LNCAP (cell line): ENCODE data around the gene CUEDC1.

Source experiments
- TF ChIP-seq, protein P1 (sequence below): fragments of 450-650 bp; IDR thresholded peaks from 2 replicates; pipeline ENCODE4 v1.5.1; 2017; ENCODE audit warnings: mild to moderate bottlenecking

The CUEDC1 gene

DNA sequence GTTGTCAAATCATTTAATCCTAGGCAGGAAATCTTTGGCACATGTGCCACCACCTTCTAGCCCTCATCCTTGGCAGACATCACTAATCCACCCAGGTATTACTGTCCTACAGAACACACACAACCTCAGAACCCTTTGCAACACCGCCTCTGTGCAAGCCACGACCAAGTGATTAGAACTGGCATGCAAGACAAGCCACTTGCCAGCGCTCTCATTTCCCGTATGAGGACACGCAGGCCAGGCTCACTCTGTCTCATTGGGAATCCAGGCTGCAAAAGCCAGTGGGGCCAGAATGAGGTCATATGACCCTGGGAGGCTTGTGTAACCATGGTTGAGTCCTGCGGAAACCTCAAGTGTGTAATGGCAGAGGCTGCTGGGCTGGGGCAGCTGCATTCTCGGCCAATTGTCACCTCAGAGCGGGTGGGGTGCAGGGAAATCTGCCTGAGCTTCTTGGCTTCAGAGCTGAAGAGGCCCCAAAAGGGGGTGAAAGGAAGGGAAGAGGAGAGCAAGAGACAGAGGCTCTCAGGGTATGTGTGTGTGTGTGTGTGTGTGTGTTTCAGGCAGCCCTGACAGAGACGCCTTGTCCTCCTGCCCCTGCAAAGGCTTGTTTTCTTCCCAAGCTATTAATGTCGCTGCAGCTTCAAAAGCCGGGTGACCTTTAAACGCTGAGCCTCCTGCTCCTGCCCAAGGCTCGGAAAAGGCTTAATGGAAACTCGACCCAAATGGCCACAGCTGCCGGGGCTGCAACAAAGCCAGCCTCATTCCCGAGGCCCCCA lies 62.2 kb downstream of the CUEDC1 start:
- TF ChIP-seq, protein P1, sequence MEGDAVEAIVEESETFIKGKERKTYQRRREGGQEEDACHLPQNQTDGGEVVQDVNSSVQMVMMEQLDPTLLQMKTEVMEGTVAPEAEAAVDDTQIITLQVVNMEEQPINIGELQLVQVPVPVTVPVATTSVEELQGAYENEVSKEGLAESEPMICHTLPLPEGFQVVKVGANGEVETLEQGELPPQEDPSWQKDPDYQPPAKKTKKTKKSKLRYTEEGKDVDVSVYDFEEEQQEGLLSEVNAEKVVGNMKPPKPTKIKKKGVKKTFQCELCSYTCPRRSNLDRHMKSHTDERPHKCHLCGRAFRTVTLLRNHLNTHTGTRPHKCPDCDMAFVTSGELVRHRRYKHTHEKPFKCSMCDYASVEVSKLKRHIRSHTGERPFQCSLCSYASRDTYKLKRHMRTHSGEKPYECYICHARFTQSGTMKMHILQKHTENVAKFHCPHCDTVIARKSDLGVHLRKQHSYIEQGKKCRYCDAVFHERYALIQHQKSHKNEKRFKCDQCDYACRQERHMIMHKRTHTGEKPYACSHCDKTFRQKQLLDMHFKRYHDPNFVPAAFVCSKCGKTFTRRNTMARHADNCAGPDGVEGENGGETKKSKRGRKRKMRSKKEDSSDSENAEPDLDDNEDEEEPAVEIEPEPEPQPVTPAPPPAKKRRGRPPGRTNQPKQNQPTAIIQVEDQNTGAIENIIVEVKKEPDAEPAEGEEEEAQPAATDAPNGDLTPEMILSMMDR: no peak; the same call in 1 of the 2 replicates

DNA sequence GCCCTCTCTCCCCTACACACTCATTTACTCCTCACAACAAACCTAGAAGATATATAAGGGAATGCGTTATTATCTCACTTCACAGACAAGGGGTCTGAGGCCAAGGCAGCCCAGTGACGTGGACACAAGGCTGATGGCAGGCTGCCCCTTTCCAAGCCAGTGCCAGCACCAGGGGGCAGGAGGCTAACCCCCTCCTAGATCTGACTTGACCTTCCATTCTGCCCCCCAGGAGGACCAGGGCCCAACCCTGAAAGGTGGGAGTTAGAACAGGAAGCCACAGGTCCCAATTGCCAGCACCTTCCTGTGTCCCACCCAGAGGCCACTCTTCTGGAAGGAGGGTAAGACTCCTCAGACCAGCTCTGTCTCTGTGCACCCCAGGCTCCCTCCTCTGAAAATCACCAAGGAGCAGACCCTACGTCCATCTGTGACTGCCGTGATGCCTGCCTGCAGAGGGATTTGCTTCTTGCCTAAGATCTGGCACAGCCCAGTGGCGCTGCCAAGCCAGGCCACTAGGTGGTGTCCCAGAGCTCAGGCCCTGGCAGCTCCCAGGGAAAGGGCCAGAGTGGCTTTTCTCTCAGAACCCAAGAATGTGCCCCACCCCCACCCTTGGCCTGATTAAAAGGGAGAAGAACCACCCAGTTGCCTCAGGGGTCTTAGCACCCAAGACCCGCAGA lies 62.9 kb downstream of the CUEDC1 start:
- TF ChIP-seq, protein P1: peak; percentile 98

DNA sequence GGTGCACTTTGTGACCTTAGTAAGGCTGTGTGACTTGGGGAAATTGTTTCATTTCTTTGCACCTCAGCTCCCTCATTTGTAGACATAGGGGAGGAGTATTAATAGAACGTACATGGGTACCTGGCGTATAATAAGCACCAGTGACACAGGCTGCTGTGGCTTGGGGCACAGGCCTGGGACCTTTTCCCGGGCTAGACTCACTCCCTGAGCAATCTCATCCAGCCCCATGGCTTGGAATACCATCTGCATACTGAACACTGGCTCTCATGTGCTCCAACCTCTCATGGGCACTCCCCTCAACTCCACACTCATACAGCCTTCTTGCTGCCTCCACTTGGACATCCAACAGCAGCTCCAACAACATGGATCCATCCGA lies 64.4 kb downstream of the CUEDC1 start:
- TF ChIP-seq, protein P1: no peak

DNA sequence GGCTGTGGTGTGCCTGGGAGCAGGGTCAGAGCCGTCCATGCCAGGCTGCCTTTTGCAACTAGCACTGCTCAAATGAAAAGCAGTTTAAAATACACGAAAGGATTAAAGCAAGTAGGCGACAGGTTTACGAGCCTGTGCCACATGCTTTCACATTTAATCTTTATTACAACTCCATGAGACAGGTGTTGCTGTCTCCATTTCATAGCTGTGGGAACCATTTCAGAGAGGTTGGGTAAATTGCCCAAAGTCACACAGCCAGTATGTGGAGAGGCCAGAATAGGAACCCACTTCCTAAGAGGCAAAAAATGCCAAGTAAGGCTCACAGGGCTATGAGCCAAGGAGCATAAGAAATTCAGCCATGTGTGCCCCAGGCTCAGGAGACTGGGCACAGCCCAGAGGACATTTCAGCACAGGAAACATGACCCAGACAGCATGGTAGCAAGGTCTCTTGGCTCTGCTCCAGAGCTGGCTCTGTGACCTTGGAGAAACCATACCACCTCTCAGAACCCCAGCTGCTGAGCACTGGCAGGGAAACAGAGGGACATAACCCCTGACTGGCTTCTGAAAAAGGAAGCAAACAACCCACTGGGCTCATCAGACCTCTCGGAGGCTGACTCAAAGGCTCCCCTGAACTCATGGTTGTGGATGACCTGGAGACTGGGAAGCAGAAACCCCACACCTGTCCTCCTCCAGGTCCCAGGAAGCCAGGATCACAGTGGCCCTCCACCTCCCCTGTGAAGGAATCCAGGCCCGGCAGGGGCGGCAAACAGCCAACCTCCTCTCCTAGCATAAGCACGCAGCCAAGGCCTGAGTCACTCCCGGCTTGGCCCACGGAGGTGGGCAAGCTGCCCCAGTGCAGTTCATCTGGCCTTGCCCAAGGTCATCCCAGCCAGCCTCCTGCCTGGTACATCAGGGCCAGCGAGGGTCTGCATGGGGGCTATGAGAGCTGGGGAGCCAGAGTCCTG lies 65.0 kb downstream of the CUEDC1 start:
- TF ChIP-seq, protein P1: no peak

DNA sequence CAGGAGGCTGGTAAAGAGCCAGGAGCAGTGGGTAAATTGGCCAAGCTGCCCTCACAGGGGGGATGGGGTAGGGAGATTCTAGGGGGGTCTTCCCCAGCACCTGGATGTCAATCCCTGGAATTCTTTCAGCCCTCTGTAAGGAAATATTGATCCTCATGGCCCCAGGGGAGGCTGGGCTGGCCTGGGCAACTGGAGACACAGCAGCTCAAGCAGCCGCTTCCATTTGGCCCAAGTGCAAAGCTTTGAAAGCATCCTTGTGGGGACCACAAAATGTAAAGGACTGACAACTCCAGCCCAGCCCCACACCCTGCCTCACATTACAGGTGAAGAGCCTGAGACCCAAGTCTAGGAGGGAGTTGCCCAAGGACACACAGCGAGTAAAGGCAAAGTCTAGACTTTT lies 66.0 kb downstream of the CUEDC1 start:
- TF ChIP-seq, protein P1: no peak

DNA sequence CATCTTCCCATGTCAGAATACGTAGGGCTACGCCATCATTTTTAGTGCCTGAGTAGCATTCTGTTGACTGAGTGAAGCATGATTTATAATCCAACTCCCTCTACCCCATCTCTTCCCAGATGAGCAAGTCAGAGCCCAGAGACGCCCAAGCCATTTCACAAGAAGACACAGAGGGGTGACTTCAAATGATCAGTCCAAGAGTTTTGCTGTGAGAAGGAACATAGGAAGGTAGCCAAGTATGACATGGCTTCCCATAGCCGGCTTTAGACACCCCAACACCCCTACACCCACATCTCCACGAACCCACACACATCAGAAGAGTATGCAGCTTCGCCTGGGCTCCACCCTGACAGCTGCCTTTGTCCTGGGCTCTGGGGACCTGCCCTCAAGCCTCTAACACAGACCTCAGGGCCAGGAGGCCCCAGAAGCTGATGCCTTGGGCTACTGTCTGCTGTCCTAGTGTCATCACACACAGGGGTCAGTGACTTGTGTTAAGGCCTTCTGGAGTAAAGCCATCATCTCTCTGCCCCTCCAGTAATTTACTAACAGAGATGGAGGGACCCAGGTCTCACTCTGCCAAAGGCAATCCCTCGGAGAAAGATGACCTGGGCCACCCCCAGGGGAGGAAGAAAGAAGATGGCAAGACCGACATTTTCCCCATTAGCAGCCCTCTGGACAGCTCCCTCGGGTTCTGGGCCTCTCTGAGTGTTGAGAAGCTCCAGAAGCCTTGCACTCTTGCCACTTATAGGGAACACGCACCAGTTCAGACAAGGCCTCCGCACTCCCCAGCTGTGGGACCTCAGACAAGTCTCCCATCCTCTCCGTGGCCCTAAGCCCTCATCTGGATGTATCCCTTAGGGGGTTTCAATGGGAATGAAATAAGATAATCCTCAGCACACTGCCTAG lies 66.6 kb downstream of the CUEDC1 start:
- TF ChIP-seq, protein P1: no peak
